ENCODE data around the gene XYLT1.

Gene XYLT1

GRCh38 chr16:17396762-17397498, 73.8 kb downstream of the XYLT1 start:
- DNase-seq (ENCODE audit: low read depth) = no peak

GRCh38 chr16:17395849-17396480, 74.8 kb downstream of the XYLT1 start:
- DNase-seq (ENCODE audit: low read depth) = no peak

- DNase-seq (ENCODE audit: low read depth) = no peak
Measured at GRCh38 chr16:17392857-17393692, 77.7 kb downstream of the XYLT1 start.

DNA sequence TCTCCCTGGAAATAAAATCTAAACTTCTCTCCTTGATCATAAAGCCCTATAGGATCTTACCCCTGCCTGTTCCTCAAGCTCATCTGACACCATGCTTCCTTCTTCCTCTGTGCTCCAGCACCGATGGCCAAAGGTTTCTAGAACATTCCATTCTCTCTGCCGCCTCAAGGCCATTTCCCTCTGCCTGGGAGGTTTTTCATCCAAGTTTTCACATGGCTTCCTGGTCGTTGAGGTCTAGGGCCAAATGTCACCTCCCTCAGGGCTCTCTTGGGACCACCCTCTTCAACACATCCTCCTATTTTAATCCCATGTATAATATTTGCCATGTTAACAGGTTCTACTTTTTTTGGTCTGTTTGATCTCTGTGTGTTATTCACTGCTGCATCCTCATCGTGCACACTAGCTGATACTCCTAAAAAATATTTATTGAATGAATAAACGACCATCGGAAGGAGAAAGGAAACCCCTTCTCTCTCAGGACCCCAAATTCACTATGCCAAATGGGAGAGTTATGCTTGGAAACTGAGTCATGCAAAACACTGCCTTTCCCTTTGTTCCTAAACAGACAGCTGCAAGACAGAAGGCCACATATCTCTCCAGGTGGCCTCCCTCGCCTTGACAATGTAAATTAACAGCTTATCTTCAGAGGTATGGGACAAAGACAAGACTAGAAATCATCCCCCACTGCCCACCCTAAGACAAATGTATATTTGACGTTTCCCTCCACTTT, 78.5 kb downstream of the XYLT1 start:
- DNase-seq (ENCODE audit: low read depth) = no peak

DNA sequence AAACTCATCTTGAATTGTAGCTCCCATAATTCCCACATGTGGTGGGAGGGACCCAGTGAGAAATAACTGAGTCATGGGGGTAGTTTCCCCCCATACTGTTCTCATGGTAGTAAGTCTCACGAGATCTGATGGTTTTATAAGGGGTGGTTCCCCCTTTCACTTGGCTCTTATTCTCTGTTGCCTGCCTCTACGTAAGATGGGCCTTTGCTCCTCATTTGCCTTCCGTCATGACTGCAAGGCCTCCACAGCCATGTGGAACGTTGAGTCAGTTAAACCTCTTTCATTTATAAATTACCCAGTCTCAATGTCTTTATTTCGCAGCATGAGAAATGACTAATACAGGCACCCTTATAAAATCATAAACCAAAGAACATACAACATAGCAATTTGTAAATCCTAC, 79.0 kb downstream of the XYLT1 start:
- DNase-seq (ENCODE audit: low read depth) = no peak

DNA sequence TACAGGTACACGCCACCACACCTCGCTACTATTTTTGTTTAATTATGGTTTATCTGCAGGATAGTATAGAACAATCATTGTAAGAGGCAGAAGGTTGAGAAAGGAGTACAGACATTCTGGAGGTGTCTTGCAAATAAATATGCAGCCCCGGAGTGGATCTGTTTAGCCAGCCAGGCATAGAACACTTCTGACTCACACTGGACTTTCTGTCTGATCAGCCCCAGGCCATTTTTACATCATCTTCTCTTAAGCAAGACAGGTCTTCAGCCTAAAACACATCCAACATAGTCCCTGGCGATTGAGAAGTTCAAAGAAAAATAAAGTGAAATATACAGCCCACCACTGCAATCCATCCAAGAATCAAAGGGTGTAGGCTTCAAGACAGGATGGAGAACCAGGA, 81.4 kb downstream of the XYLT1 start:
- no peak for DNase-seq (ENCODE audit: low read depth)

GRCh38 chr16:17387256-17387655, 83.5 kb downstream of the XYLT1 start:
- DNase-seq (ENCODE audit: low read depth) = no peak

GRCh38 chr16:17386229-17386628, 84.5 kb downstream of the XYLT1 start:
- DNase-seq (ENCODE audit: low read depth) = no peak

GRCh38 chr16:17384471-17384870, 86.3 kb downstream of the XYLT1 start:
- no peak for DNase-seq (ENCODE audit: low read depth)

DNA sequence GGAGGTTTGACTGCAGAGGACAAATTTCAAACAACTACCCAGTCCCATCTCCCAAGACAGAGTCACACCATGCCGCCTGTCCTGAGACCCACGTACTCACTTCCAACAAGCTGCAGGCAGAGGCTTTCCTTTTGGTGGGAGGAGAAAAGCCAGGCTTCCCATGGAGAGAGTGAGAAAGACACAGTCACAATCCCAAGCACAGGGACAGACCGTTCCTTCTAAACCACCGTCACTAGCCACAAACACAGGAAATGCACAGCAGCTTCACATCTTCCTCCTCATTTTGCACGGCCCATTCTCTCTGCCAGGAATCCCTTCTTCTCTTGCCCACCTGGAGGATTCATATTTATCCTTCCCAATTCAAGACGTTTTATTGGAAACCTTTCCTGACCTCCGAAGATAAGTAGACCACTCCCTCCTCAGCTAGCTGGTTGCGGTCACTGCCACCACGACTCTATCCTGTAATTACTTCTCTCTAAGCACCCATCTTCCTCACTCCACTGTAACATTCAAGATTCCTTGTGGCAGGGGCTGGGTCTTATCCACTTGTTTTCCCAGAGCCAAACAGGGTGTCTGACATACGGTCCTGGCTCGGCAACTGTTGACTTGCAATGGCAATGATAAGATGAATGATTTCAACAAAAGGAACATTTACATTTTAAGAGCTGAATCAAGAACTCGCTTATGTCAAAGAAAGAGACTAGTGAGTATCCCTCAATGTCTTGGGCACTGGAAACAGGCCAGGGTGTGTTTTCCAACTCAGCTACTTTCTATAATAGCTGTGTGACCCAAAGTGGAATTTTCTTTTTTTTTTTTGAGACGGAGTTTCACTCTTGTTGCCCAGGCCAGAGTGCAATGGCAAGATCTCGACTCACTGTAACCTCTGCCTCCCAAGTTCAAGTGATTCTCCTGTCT, 87.6 kb downstream of the XYLT1 start:
- DNase-seq (ENCODE audit: low read depth) = no peak

DNA sequence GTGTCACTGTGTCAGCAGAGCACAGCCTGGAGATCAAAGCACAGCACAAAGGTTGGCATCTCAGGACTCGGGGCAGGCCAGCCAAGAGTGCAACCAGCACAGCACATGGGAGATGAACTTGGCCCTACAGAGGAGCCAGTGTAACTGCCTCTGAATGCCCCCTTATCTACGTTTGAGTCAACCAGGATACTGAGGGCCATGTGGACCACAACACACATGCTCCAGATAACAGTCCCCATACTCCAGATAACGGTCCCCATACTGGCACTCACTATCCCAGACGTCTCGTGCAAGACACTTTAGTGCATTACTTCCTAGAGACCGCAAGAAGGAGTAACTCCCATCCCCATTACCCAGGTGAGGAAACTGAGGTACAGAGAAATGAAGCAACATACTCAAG, 88.2 kb downstream of the XYLT1 start:
- DNase-seq (ENCODE audit: low read depth) = no peak

GRCh38 chr16:17381784-17382183, 89.0 kb downstream of the XYLT1 start:
- DNase-seq (ENCODE audit: low read depth) = no peak

GRCh38 chr16:17380613-17381012, 90.1 kb downstream of the XYLT1 start:
- DNase-seq (ENCODE audit: low read depth) = no peak

- DNase-seq (ENCODE audit: low read depth) = peak; percentile 54
Measured at GRCh38 chr16:17379121-17379571, 91.6 kb downstream of the XYLT1 start.

DNA sequence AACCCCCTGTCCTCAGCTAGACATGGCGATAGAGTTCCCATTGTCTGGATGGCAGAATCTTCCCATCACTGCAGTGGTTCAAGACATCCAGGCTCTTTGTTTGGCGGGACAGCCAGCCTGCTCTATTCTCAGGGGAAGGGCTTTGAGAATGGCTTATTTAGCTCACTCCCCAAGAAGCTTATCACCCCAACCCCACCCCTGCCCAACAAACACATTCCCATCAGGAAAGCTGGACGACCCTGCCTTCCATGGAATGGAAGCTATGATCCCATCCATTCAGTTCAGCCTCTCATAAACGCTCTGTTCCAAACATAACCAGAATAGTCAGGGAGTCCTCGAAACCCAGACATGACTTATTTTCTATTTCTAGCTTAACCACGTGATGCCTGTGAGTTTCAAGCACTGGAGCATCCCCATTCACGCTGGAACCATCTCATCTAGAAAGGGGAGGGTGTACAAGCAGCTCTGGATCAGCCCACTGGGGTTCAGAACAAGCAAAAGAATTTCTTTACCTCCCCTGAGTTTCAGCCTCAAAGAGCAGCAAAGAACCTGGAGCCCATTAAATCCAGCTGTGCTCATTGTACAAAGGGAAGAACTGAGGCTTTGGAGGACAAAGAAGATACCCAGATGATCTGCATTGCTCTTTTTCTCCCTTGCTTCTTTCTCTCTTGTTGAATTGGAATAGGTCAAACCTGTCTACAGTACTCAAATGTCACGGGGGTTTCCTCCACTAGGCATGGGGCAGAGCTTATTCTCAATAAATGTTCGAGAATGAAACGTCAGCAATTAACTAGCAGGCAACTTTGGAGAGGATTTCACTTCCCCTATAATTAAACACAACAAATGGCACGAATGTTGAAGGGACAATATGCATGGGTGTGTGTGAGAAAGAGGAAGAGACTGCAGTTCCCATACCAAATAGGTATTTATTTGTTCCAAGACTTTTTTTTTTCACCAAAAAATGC, 93.1 kb downstream of the XYLT1 start:
- no peak for DNase-seq (ENCODE audit: low read depth)

GRCh38 chr16:17375461-17376304, 95.1 kb downstream of the XYLT1 start:
- no peak for DNase-seq (ENCODE audit: low read depth)

DNA sequence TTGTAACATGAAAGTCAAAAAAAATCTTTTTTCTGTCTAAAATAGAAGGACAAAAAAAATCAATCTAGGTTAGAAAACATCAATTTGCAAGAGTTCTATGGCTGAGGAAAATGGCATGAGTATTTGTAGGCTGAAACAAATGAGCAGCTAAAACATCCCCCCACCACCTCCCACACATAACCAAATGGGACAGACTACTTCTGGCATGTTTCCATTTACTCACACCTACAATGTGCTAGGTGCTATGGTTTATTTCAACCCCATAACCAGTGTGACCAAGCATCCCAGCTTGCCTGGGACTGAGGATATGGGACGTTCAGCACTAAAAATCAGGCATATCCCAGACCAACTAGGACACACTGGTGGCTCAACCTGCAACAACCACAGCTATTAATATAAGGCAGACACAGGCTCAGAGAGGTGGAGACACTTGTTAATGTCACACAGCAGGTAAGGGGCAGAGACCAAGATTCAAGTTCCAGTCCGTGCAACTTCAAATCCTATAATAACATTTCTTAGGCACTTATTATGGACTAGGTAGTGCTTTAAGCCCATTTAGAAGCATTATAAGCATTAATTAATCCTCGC, 96.0 kb downstream of the XYLT1 start:
- no peak for DNase-seq (ENCODE audit: low read depth)

- no peak for DNase-seq (ENCODE audit: low read depth)
Measured at GRCh38 chr16:17373533-17373932, 97.2 kb downstream of the XYLT1 start.

DNA sequence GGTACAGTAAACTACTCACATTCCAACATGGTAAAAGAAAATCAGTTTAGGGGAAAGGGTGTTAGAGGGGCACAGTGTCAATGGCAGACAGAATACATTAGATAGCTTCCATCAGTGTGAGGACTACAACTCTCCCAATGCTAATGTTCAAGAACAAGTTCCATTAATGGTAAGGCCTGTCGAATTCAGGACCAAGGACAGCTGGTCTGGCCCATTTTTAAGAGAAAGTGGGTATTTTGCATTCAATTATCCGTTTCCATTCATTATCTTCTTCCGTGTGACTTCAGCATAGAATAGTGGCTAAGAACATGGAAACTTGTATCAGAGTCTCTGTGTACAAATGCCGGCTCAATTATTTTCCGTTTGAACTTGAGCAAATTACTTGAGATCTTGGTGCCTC, 98.4 kb downstream of the XYLT1 start:
- no peak for DNase-seq (ENCODE audit: low read depth)

Measured in stromal cell of bone marrow (primary cell).